GM12874 (cell line): ENCODE data around the gene CRELD2.

Source experiments
- TF ChIP-seq, protein P1 (sequence below): IDR thresholded peaks from 2 replicates; pipeline ENCODE4 v1.5.1; 2011; ENCODE audit warnings: low read depth, mild to moderate bottlenecking, control low read depth, low read length, moderate library complexity; ENCODE audit not compliant: insufficient read depth

CRELD2 gene

DNA sequence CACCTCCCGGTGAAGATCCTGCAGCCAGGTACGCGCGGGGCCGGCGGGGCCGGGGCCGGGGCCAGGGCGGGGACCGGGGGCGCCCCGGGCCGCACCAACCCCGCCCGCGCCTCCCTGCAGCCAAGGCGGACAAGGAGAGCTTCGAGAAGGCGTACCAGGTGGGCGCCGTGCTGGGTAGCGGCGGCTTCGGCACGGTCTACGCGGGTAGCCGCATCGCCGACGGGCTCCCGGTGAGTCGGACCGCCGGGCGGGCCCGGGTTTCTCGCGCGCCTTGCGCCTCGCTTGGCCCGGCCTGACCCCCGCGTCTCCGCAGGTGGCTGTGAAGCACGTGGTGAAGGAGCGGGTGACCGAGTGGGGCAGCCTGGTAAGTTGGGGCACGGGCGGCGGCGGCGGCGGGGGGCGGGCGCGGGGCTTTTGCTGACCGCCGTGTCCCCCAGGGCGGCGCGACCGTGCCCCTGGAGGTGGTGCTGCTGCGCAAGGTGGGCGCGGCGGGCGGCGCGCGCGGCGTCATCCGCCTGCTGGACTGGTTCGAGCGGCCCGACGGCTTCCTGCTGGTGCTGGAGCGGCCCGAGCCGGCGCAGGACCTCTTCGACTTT is 42.7 kb downstream of the CRELD2 start:
- TF ChIP-seq, protein P1, sequence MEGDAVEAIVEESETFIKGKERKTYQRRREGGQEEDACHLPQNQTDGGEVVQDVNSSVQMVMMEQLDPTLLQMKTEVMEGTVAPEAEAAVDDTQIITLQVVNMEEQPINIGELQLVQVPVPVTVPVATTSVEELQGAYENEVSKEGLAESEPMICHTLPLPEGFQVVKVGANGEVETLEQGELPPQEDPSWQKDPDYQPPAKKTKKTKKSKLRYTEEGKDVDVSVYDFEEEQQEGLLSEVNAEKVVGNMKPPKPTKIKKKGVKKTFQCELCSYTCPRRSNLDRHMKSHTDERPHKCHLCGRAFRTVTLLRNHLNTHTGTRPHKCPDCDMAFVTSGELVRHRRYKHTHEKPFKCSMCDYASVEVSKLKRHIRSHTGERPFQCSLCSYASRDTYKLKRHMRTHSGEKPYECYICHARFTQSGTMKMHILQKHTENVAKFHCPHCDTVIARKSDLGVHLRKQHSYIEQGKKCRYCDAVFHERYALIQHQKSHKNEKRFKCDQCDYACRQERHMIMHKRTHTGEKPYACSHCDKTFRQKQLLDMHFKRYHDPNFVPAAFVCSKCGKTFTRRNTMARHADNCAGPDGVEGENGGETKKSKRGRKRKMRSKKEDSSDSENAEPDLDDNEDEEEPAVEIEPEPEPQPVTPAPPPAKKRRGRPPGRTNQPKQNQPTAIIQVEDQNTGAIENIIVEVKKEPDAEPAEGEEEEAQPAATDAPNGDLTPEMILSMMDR, result no peak

DNA sequence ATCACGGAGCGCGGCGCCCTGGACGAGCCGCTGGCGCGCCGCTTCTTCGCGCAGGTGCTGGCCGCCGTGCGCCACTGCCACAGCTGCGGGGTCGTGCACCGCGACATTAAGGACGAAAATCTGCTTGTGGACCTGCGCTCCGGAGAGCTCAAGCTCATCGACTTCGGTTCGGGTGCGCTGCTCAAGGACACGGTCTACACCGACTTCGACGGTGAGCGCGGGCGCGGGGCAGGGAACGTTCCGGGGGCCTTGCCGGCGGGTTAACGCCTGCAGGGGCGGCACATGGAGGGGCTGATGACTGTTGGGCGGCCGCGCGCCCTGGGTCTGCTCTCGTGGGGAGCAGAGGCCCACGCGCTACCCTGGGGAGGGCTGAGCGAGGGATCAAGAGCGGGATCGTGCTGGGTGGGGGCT is 43.2 kb downstream of the CRELD2 start:
- TF ChIP-seq, protein P1, result no peak

GRCh38 chr22:49962012-49962750 is 43.7 kb downstream of the CRELD2 start:
- TF ChIP-seq, protein P1, result no peak

GRCh38 chr22:49962751-49963646 is 44.6 kb downstream of the CRELD2 start:
- TF ChIP-seq, protein P1, result no peak

GRCh38 chr22:49963647-49964026 is 45.2 kb downstream of the CRELD2 start:
- TF ChIP-seq, protein P1, result no peak

DNA sequence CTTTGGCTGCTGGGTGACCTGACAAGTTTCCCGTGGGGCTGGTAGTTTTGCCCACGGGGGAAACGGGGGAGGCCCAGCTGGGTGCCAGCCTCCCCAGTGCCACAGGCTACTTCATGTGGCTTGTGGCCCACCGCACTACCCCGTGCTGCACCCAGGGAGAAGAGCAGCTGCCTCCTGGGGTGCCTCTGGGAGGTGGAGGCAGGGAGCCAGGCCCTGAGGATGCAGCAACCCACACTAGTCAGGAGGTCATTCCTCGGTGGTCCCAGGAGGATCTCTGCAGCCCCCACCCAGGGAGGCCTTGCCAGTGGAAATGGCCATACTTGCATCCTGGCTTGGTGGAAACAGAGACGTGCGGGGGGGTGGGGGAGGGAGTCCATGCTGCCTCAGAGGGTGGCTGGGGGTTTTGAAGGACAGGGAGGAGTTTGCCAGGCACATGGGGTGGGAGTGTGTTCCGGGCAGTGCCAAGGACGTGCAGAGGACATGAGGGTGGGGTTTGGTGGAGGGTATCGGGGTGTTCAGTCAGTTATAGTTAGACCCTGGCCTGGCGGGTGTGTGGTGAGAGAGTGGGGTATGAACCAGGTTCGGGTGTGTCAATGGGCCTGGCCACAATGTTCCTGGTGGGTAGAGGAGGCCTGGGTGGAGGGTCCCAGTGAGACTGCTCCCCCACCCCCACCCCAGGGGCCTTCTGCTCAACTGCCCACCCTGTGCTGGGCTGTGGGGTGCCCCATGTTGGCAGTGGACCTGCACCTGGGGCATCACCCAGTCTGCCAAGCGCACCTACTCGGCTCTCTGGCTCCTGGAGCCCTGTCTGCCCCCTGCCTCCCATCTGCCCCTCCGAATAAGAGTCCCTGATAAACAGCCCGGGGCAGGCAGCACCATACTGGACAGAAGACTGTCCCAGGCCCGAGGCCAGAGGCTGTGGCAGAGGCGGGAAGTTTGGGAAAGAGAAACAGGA is 46.0 kb downstream of the CRELD2 start:
- TF ChIP-seq, protein P1, result no peak
